GM21367 (cell line): ENCODE data around the gene TBL3.

Experiments used
- ATAC-seq: cut with Tn5 transposase; IDR thresholded peaks from one replicate; pipeline ENCODE4 v1.9.1; 2021; ENCODE audit not compliant: unreplicated experiment

Gene TBL3

GRCh38 chr16:2013527-2013926 is 41.7 kb downstream of the TBL3 start:
- ATAC-seq, result no peak

GRCh38 chr16:2015117-2015946 is 43.5 kb downstream of the TBL3 start:
- ATAC-seq, result no peak

- ATAC-seq, result no peak
Measured at GRCh38 chr16:2015947-2016208, 44.0 kb downstream of the TBL3 start.

- ATAC-seq, result no peak
Measured at GRCh38 chr16:2016407-2016922, 44.6 kb downstream of the TBL3 start.

- no peak for ATAC-seq
Measured at GRCh38 chr16:2019518-2019920, 47.7 kb downstream of the TBL3 start, which contains the start of gene NPW. NPW (plus strand) TSS chr16:2019785.

- ATAC-seq, result no peak
Measured at GRCh38 chr16:2019921-2020831, 48.3 kb downstream of the TBL3 start.

GRCh38 chr16:2022723-2023091 is 50.9 kb downstream of the TBL3 start:
- ATAC-seq, result no peak

GRCh38 chr16:2023092-2024031 is 51.5 kb downstream of the TBL3 start:
- ATAC-seq, result no peak

GRCh38 chr16:2024032-2024420 is 52.2 kb downstream of the TBL3 start:
- ATAC-seq, result no peak

- ATAC-seq, result no peak
Measured at GRCh38 chr16:2025251-2025650, 53.4 kb downstream of the TBL3 start.

- ATAC-seq, result no peak
Measured at GRCh38 chr16:2025878-2026460, 54.1 kb downstream of the TBL3 start.

GRCh38 chr16:2026461-2027023 is 54.7 kb downstream of the TBL3 start, which contains the start of gene NHERF2:
NHERF2 (plus strand) TSS chr16:2026902; CDS start chr16:2027006, 104 bp downstream.
- no peak for ATAC-seq

GRCh38 chr16:2027024-2028010 is 55.5 kb downstream of the TBL3 start:
- ATAC-seq, result no peak

GRCh38 chr16:2028146-2028545 is 56.3 kb downstream of the TBL3 start:
- ATAC-seq, result no peak

- ATAC-seq, result no peak
Measured at GRCh38 chr16:2028620-2029220, 56.9 kb downstream of the TBL3 start.

GRCh38 chr16:2029350-2029749 is 57.5 kb downstream of the TBL3 start:
- ATAC-seq, result no peak

- no peak for ATAC-seq
Measured at GRCh38 chr16:2030036-2030435, 58.2 kb downstream of the TBL3 start.

- no peak for ATAC-seq
Measured at GRCh38 chr16:2031081-2031577, 59.3 kb downstream of the TBL3 start.
